IPS DF 4.7 (cell line): Measurements from ENCODE around the gene BUD23.
"Not testable (repeated sequence)": the region's sequence is repeated elsewhere in the genome, so short reads cannot be mapped to it uniquely, and the experiment has no call there.

Experiments used
- DNase-seq: peaks from one replicate; pipeline ENCODE4 v3.0.0-alpha.2; 2013; ENCODE audit warnings: low spot score; ENCODE audit errors: extremely low read depth

BUD23 gene

GRCh38 chr7:73683056-73683787 lies at the start of gene BUD23, which contains the start of gene DNAJC30:
Gene BUD23, plus strand, starts transcription at chr7:73683597. Its CDS starts 29 bp downstream, at chr7:73683626.
Gene DNAJC30, minus strand, starts transcription at chr7:73683453. Its CDS starts 30 bp downstream, at chr7:73683423.
- no peak for DNase-seq

- DNase-seq = no peak
Measured at GRCh38 chr7:73633844-73634243, 49.6 kb upstream of the BUD23 start.

- no peak for DNase-seq
Measured at GRCh38 chr7:73635428-73636200, 47.8 kb upstream of the BUD23 start.

- no peak for DNase-seq
Measured at GRCh38 chr7:73638911-73639310, 44.5 kb upstream of the BUD23 start.

GRCh38 chr7:73642834-73643233 lies 40.6 kb upstream of the BUD23 start:
- DNase-seq = no peak

GRCh38 chr7:73644688-73645286 lies 38.6 kb upstream of the BUD23 start:
- DNase-seq = no peak

GRCh38 chr7:73645643-73646174 lies 37.7 kb upstream of the BUD23 start:
- no peak for DNase-seq

GRCh38 chr7:73646785-73647724 lies 36.3 kb upstream of the BUD23 start:
- DNase-seq = no peak

GRCh38 chr7:73647725-73648592 lies 35.4 kb upstream of the BUD23 start:
- DNase-seq = no peak

GRCh38 chr7:73648593-73649332 lies 34.6 kb upstream of the BUD23 start:
- DNase-seq = no peak

- DNase-seq = no peak
Measured at GRCh38 chr7:73649576-73649975, 33.8 kb upstream of the BUD23 start.

GRCh38 chr7:73650524-73650923 lies 32.9 kb upstream of the BUD23 start:
- DNase-seq = no peak

- no peak for DNase-seq
Measured at GRCh38 chr7:73652541-73652949, 30.9 kb upstream of the BUD23 start.

GRCh38 chr7:73655309-73655708 lies 28.1 kb upstream of the BUD23 start:
- DNase-seq = not testable (repeated sequence)

- no peak for DNase-seq
Measured at GRCh38 chr7:73659983-73660382, 23.4 kb upstream of the BUD23 start.

GRCh38 chr7:73660594-73660993 lies 22.8 kb upstream of the BUD23 start:
- DNase-seq = not testable (repeated sequence)

- DNase-seq = no peak
Measured at GRCh38 chr7:73663033-73663432, 20.4 kb upstream of the BUD23 start.

- DNase-seq = no peak
Measured at GRCh38 chr7:73667344-73668102, 15.9 kb upstream of the BUD23 start, which contains the start of gene VPS37D. Gene VPS37D, plus strand, starts transcription at chr7:73667831. Its CDS starts 128 bp downstream, at chr7:73667959.
